ENCODE results near the gene TUBGCP5.
"Not testable (repeated sequence)": the region's sequence is repeated elsewhere in the genome, so short reads cannot be mapped to it uniquely, and the experiment has no call there.

Gene TUBGCP5

GRCh38 chr15:23041736-23042135 lies 2.4 kb upstream of the TUBGCP5 start:
- DNase-seq (ENCODE audit: low read depth): not testable (repeated sequence)

DNA sequence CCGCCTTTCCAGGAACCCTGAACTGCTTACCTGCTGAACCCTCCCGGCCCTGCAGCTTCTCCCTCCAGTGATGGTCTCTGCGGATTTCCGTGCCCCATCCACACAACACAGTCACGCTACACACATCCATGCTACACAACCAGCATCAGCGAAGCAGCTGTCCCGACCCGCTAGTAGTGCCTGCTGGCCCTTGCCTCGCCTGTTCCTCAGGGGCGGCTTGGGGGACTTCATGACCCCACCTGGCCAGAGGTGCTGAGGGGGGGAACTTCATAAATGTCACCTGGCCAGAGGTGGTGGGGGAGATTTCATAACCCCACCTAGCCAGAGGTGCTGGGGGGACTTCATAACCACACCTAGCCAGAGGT lies 530 bp upstream of the TUBGCP5 start:
- DNase-seq (ENCODE audit: low read depth): no peak

DNA sequence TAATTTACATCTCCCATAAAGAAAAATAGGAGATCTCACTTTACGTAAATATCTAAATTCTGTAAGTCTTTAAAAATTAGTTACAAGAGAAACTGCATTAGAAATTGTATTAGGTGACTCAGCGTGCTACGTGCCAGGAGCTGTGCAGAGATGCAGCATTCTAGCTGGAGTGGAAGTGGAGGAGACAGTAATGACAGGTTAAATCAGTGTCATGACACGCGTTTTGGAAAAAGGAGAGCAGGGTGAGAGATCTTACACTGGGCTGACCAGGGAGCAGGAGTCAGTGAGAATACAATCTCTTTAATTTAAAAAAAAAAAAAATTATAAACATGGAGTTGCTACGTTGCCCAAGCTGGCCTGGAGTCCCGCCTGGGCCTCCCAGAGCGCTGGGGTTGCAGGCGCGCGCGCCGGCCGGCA lies 635 bp downstream of the TUBGCP5 start:
- DNase-seq (ENCODE audit: low read depth): no peak

DNA sequence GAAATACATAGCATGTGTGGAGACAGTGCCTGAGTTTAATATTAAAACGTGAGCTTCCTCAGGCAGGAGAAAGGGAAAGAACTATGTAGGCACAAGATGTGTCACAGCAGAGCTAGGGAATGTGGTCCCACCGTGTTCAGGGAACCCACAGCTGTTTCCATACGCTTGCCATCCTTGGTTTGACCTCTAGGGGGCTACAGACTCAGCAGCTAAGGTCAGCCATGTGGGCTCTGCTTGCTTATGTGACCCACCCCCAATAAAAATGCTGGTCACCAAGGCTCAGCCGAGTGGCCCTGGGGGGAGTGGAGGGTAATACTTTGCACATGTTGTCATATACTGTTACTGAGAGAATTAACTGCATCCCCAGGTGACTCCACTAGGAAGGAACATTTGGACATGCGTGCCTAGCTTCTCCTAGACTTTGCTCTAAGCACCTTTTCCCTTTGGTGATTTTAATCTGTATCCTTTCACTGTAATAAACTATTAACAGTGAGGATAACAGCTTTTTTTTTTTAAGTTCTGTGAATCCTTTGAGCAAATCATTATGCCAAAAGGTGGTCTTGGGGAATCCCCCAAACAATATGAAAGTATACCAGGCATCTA lies 3.3 kb downstream of the TUBGCP5 start:
- DNase-seq (ENCODE audit: low read depth): peak; percentile 30

DNA sequence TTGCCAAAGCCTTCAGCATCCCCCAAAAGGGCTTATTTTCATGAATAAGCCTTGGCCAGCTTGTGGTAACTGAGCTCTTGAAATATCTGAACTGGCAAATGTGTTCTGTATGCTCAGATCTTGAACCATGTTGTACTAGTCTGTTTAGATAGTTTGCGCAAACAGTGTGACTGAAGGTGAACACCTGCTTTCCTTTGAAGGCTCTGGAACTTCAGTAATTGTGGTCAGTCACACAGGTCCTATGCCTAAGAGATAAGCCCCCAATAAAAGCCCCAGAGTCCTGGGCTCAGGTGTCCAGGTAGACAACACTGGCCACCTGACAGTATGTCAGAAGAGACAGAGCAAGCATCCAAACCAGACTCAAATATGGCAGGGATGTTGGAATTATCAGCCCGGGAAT lies 5.4 kb downstream of the TUBGCP5 start:
- DNase-seq (ENCODE audit: low read depth): no peak

- DNase-seq (ENCODE audit: low read depth): no peak
Measured at GRCh38 chr15:23026218-23026617, 13.2 kb downstream of the TUBGCP5 start.

GRCh38 chr15:23022156-23022555 lies 17.2 kb downstream of the TUBGCP5 start:
- no peak for DNase-seq (ENCODE audit: low read depth)

- no peak for DNase-seq (ENCODE audit: low read depth)
Measured at GRCh38 chr15:23014394-23015000, 24.9 kb downstream of the TUBGCP5 start.

DNA sequence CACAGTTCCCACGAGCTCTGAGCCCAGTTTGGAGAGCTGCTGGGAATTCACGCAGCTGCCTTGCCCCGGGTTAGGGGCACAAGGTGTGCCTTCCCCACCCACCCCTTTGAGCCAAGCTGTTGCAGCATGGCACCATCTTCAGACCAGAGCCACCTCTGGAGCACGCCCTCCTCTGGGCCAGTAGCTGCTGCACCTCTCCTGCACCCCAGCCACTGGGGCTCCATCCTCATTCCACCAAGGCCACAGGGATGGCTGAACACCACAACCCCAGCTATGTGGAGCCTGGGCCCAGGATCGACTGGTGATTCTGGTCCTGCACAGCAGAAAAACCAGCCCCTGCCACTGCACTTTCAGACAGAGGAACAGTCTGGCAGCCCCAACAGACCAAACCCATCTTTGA lies 25.7 kb downstream of the TUBGCP5 start:
- DNase-seq (ENCODE audit: low read depth): no peak

- DNase-seq (ENCODE audit: low read depth): not testable (repeated sequence)
Measured at GRCh38 chr15:23012616-23013015, 26.8 kb downstream of the TUBGCP5 start.

DNA sequence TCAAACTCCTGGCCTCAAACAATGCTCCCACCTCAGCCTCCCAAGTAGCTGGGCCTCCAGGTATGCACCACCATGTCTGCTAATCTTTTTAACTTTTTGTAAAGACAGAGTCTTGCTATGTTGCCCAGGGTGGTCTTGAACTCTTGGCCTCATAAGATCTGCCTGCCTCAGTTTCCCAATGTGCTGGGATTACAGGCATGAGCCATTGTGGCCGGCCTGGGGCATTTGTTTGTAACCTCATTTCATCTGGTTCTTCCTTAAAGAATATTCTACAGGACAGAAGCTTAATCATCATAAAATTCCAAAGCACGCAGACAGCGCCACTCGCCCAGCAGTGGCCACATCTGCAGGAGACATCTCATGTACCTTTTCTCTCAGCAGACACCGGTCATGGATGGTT lies 35.6 kb downstream of the TUBGCP5 start:
- DNase-seq (ENCODE audit: low read depth): no peak

- no peak for DNase-seq (ENCODE audit: low read depth)
Measured at GRCh38 chr15:23002920-23003319, 36.4 kb downstream of the TUBGCP5 start.

GRCh38 chr15:22995795-22996194 lies 43.6 kb downstream of the TUBGCP5 start:
- no peak for DNase-seq (ENCODE audit: low read depth)

DNA sequence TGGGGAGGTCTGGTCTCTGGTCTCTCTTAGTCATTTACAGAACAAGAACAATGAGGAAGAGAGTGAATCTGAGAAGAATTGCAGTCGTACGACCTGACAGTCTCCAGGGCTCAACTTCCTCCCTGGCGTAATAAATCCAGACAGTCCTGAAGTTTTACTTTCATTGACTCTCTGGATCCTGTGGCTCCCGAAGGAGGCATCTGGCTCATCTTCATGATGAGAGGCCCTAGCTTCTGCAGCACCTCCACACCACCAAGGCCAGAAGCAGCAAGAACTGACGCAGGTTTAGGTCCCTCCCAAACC lies 47.4 kb downstream of the TUBGCP5 start:
- DNase-seq (ENCODE audit: low read depth): no peak

GRCh38 chr15:22989576-22990477 lies 49.5 kb downstream of the TUBGCP5 start:
- DNase-seq (ENCODE audit: low read depth): no peak

- DNase-seq (ENCODE audit: low read depth): no peak
Measured at GRCh38 chr15:22988811-22989210, 50.6 kb downstream of the TUBGCP5 start.

- not testable (repeated sequence) for DNase-seq (ENCODE audit: low read depth)
Measured at GRCh38 chr15:22981931-22982330, 57.4 kb downstream of the TUBGCP5 start.

DNA sequence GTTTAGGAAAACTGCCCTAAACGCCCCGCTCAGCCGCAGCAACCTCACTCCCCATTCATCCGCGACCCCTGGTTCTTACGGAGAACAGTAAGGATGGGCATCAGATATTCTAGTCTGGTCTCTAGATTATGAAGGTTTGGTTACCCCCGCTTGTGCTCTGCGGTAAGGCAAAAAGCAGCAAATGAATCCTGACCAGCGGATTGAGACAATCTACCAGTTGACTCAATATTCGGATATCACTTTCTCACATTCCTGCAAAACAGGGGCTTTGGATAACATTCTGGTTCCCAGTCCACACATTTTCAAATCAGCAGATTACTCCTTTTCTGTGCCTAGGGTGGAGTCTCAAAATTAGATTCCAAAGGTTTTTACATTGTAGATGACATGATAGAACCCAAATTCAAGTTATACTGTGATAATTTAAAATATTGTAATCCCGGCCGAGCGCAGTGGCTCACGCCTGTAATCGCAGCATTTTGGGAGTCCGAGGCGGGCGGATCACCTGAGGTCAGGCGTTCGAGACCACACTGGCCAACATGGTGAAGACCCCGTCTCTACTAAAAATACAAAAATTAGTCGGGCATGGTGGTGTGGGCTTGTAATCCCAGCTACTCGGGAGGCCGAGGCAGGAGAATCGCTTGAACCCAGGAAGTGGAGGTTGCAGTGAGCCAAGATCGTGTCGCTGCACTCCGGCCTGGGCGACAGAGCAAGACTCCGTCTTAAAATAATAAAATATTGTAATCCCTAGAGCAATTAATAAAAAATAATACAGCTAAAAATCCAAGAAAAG lies 58.1 kb downstream of the TUBGCP5 start:
- DNase-seq (ENCODE audit: low read depth): no peak

- DNase-seq (ENCODE audit: low read depth): no peak
Measured at GRCh38 chr15:22980189-22981050, 58.9 kb downstream of the TUBGCP5 start, which contains the start of gene CYFIP1. Gene CYFIP1, minus strand, starts transcription at chr15:22980368. Its CDS starts 33,083 bp downstream, at chr15:22947285.

GRCh38 chr15:22979238-22980188 lies 59.9 kb downstream of the TUBGCP5 start:
- no peak for DNase-seq (ENCODE audit: low read depth)
